HepG2 (cell line): ENCODE data around the gene ZNF189. TPM values are rescaled to one million over a fixed set of nuclear protein-coding genes. Genes with fewer than 3 reads are reported as not detected.
A peak's percentile ranks its signal among the peaks of the same experiment; 100 is the strongest.

Experiments used
- ASH2L ChIP-seq: fragments of 300-600, 200-600 bp; sonication (generic); IDR thresholded peaks from 2 replicates; pipeline ENCODE4 v1.7.0; 2017; ENCODE audit warnings: low read depth, mild to moderate bottlenecking, moderate library complexity, mixed read lengths, low read length; ENCODE audit not compliant: insufficient read length
- CENPBD1 ChIP-seq: sonication (generic); formaldehyde crosslinking; IDR thresholded peaks from 2 replicates; pipeline ENCODE4 v1.8.0; 2022; ENCODE audit warnings: missing genetic modification reagents, low read depth, mild to moderate bottlenecking, borderline replicate concordance
- CENPX ChIP-seq: sonication (generic); formaldehyde crosslinking; IDR thresholded peaks from 2 replicates; pipeline ENCODE4 v1.9.0; 2021; ENCODE audit warnings: mild to moderate bottlenecking, missing genetic modification reagents, moderate library complexity
- GRHL1 ChIP-seq: sonication (generic); formaldehyde crosslinking; conservative IDR thresholded peaks from 2 replicates; pipeline ENCODE4 v1.8.0; 2022; ENCODE audit warnings: missing genetic modification reagents
- HBP1 ChIP-seq: IDR thresholded peaks from 2 replicates; pipeline ENCODE4 v1.6.1; 2016; ENCODE audit warnings: low read depth, control low read depth
- HNF4A ChIP-seq: sonication (generic); formaldehyde crosslinking; IDR thresholded peaks from 2 replicates; pipeline ENCODE4 v1.4.0; 2020; ENCODE audit warnings: missing genetic modification reagents
- HOXA5 ChIP-seq: sonication (generic); formaldehyde crosslinking; IDR thresholded peaks from 2 replicates; pipeline ENCODE4 v1.4.0; 2020; ENCODE audit warnings: missing genetic modification reagents
- MAF1 ChIP-seq: sonication (generic); formaldehyde crosslinking; IDR thresholded peaks from 2 replicates; pipeline ENCODE4 v1.5.0; 2020; ENCODE audit warnings: missing genetic modification reagents, borderline replicate concordance
- NCOA5 ChIP-seq: sonication (generic); formaldehyde crosslinking; IDR thresholded peaks from 2 replicates; pipeline ENCODE4 v1.4.0; 2020; ENCODE audit warnings: missing genetic modification reagents
- NFYB ChIP-seq: sonication (generic); formaldehyde crosslinking; IDR thresholded peaks from 2 replicates; pipeline ENCODE4 v1.4.0; 2020; ENCODE audit warnings: missing genetic modification reagents
- NFYC ChIP-seq: IDR thresholded peaks from 2 replicates; pipeline ENCODE4 v1.6.1; 2016; ENCODE audit warnings: missing genetic modification reagents, missing compliant biosample characterization
- THRA ChIP-seq: sonication (generic); formaldehyde crosslinking; IDR thresholded peaks from 2 replicates; pipeline ENCODE4 v1.4.0; 2020; ENCODE audit warnings: missing genetic modification reagents, borderline replicate concordance
- TSC22D2 ChIP-seq: sonication (generic); formaldehyde crosslinking; IDR thresholded peaks from 2 replicates; pipeline ENCODE4 v1.5.1; 2020; ENCODE audit warnings: missing genetic modification reagents, mild to moderate bottlenecking, borderline replicate concordance
- ZBTB2 ChIP-seq: sonication (generic); formaldehyde crosslinking; IDR thresholded peaks from 2 replicates; pipeline ENCODE4 v1.8.0; 2022; ENCODE audit warnings: low read depth, missing genetic modification reagents
- ZNF12 ChIP-seq: sonication (generic); formaldehyde crosslinking; IDR thresholded peaks from 2 replicates; pipeline ENCODE4 v1.5.0; 2020; ENCODE audit warnings: missing genetic modification reagents
- ZNF432 ChIP-seq: sonication (generic); formaldehyde crosslinking; IDR thresholded peaks from 2 replicates; pipeline ENCODE4 v1.5.0; 2020; ENCODE audit warnings: missing genetic modification reagents, mild to moderate bottlenecking, borderline replicate concordance
- ZNF558 ChIP-seq: sonication (generic); formaldehyde crosslinking; IDR thresholded peaks from 2 replicates; pipeline ENCODE4 v1.9.0; 2022; ENCODE audit warnings: mild to moderate bottlenecking, missing genetic modification reagents, borderline replicate concordance
- ZNF562 ChIP-seq: sonication (generic); formaldehyde crosslinking; IDR thresholded peaks from 2 replicates; pipeline ENCODE4 v1.8.0; 2022; ENCODE audit warnings: missing genetic modification reagents, borderline replicate concordance
- ZNF674 ChIP-seq: sonication (generic); formaldehyde crosslinking; IDR thresholded peaks from 2 replicates; pipeline ENCODE4 v1.5.0; 2020; ENCODE audit warnings: low read depth, mild to moderate bottlenecking, missing genetic modification reagents
- ZNF75D ChIP-seq: sonication (generic); formaldehyde crosslinking; IDR thresholded peaks from 2 replicates; pipeline ENCODE4 v1.8.1; 2023; ENCODE audit warnings: missing genetic modification reagents, mild to moderate bottlenecking, borderline replicate concordance
- ZNF772 ChIP-seq: sonication (generic); formaldehyde crosslinking; IDR thresholded peaks from 2 replicates; pipeline ENCODE4 v1.5.0; 2020; ENCODE audit warnings: mild to moderate bottlenecking, missing genetic modification reagents
- polyA plus RNA-seq, 8 experiments: library from polyadenylated mRNA; depleted of rRNA in 3 of 8; stranded (reverse) in 7 of 8; unstranded in 1 of 8; fragments of >200 nt; fragmentation: Illumina TruSeq in 4 of 8; extraction: Trizol in 4 of 8; gene quantifications; 2 replicates each; pipeline versions ENCODE4 v1.2.1 to v1.2.3, GENCODE V29; 2011 to 2016; ENCODE audit warnings: low read depth in 4 of 8, missing spikeins in 1 of 8, mixed read lengths in 1 of 8; ENCODE audit not compliant: insufficient read depth in 1 of 8
- total RNA-seq, 5 experiments: library from RNA; depleted of rRNA; stranded (reverse); fragments of >200 nt; fragmentation: Illumina TruSeq; extraction: Trizol; gene quantifications; 2 replicates each; pipeline ENCODE4 v1.2.3, GENCODE V29; 2016; ENCODE audit warnings: low read depth in 1 of 5

The ZNF189 gene
- total and polyA plus RNA-seq, 2 of the 13 experiments (the other 11 are each of a cell fraction or from before 2014, with no cell fraction given), result 8.4 to 50.0 TPM

- TF ChIP-seq GRHL1, result no peak
- no peak for TF ChIP-seq ZBTB2 (CRISPR knock-in tag)
- TF ChIP-seq ASH2L, result peak; percentile 98
- TF ChIP-seq CENPX, result no peak
- TF ChIP-seq ZNF772 (CRISPR knock-in tag), result no peak; the same call in none of the 2 replicates
- TF ChIP-seq NCOA5 (CRISPR knock-in tag), result no peak
- TF ChIP-seq CENPBD1 (CRISPR knock-in tag), result 0 out of 2 replicates have a peak, but pooled peaks have one; percentile 53
- no peak for TF ChIP-seq ZNF432 (CRISPR knock-in tag)
- TF ChIP-seq THRA, result peak; percentile 63; the same call in 1 of the 2 replicates
- TF ChIP-seq MAF1, result no peak
- TF ChIP-seq HNF4A (CRISPR knock-in tag), result no peak; the same call in 1 of the 2 replicates
- TF ChIP-seq ZNF75D (CRISPR knock-in tag), result no peak
- TF ChIP-seq ZNF12, result 0 out of 2 replicates have a peak, but pooled peaks have one; percentile 17
- TF ChIP-seq NFYB (CRISPR knock-in tag), result peak; percentile 95
- peak; percentile 94 for TF ChIP-seq NFYC
- no peak for TF ChIP-seq ZNF674
- peak; percentile 62; the same call in 1 of the 2 replicates for TF ChIP-seq HOXA5 (CRISPR knock-in tag)
- TF ChIP-seq HBP1 (CRISPR knock-in tag), result peak; percentile 92
- no peak for TF ChIP-seq TSC22D2 (CRISPR knock-in tag)
- TF ChIP-seq ZNF562, result no peak
- peak; percentile 35; the same call in 1 of the 2 replicates for TF ChIP-seq ZNF558
Observed at GRCh38 chr9:101398068-101398929, at the start of gene ZNF189, which contains the start of gene MRPL50 (continued).
